Head of caudate nucleus (tissue), 42 donors: ENCODE data around the gene ATP6V0B.

Experiments used
- DNase-seq, 42 donors: peaks; one replicate each; pipeline versions ENCODE4 v3.0.0 to v3.0.0-alpha.2; 2020 to 2021; ENCODE audit warnings: mixed read lengths in 7 of 42
- intact Hi-C: fragments of 100-400 bp; cut with DNase I; formaldehyde crosslinking; loops from one replicate; pipeline ENCODE4 v1.15.0; 2022

The ATP6V0B gene

DNA sequence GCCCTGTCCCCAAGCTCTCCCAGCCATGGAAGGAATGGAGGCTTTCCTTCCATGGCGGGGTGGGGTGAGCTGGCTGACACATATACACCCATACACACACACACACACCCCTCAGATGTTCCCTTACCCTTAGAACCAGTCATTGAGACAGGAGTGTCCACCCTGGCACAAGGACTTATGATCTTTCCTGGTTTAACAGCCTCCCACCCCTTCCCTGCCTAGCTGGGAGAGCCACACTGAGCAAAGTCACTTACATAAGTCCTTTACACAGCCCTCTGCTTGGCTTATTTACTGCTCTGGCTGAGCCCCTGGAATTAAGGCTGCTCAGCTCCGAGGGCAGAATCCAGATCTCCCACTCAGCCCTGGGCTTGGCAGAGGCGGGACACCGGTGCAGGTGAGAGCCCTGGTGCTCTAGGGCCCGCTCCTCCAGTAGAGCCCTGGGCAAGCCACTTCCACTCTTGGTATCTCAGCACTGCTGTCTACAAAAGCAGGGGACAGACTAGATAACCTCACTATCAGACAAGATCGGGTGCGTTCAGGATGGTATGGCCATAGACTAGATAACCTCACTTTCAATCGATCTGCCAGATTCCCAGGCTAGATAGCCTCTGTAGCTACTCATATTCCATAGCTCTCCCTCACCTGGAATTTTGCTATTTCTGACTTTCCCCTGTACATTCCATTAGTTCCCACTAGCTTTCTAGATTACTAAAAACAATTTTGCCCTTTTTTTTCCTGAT lies 39.8 kb downstream of the ATP6V0B start:
- intact Hi-C loops = no loop called here

DNA sequence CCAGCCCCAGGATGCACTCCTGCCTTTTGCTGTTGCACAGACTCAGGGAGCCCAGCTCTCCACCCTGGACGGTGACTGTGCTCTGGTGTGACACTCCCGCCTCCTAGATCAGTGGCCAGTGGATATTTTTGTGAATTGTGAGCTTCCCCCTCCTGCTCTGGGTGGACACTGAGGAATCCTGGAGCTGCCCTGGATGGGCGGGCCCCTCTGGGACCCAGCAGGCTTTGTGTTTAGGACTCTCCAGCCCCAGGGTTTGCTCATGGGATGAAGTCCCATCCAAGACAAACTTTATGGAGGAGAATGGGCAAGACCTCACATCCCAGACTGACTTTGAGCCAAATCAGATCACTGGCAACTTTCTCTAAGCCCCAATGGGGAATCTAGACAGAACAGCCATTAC lies 40.4 kb downstream of the ATP6V0B start:
- intact Hi-C loops = no loop called here
- DNase-seq = peak in 4 of 42 donors; percentile 38 to 67 (median 46)

More for the DNA sequence above, 39.8 kb downstream of the ATP6V0B start:
- peak in 1 of 42 donors; percentile 29 for DNase-seq

DNA sequence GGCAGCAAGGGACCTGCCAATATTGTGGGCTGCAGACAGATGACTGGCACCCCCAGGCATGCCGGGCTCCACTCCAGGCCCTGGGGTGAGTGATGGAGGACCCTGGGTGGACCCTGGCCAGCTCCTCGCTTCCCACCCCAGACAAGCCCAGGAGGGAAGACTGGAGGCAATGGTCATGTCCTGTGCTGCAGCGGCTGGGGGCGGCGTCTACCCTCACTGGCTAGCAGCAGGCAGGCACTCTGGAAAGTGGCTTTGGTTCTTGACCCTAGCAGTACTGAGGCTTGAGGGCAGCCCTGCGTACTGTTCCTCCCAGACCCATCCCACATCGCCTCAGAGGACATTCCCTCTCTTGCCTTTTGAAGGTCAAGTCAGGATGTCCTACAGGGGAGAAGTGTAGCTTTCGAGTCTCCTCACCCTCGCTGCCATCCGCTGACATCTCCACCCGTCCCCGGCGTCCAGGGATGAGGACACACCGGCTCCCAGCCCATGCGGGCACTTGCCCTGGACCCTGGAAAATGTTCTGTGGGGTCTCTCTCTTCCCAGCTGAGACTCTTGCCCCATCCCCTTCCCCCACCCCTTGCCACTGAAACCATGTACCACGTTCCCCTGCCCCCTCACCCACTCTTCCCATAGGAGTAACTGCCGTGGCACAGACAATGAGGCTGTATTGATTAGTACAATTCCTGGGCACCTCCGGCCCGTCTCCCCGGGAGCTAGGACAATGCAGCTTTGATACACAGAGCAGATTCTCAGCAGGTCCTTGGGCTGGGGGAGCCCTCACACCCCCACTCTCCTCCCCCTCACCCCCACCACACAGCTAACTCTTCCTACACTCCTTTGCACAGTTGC lies 41.5 kb downstream of the ATP6V0B start:
- peak in 15 of 42 donors; percentile 33 to 79 (median 52) for DNase-seq
- intact Hi-C loops = no loop called here

DNA sequence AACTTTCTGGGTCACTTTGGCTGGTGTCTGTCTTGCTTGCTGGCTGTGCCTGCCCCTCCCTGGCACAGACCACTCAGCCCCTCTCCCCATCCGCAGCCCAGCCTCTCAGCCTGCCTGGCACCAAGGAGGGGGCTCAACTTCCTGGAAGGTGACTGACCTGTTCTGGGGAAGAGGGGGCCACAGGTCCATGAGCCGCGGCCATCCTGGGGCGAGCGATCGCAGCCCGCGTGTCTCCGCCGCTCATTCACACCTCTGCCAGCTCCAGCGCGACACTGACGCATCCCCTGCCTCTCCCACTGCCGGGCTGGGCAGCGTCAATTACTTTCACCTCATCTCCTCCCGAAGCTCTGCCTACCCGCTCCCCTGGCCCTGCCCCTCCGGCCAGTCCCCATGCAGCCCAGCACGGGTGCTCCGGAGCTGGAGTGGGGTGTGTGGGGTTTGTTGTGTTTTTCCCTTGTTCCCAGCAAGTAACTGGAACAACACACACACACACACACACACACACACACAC lies 42.2 kb downstream of the ATP6V0B start:
- DNase-seq = peak in 8 of 42 donors; percentile 36 to 64 (median 44)
- intact Hi-C loops = no loop called here

DNA sequence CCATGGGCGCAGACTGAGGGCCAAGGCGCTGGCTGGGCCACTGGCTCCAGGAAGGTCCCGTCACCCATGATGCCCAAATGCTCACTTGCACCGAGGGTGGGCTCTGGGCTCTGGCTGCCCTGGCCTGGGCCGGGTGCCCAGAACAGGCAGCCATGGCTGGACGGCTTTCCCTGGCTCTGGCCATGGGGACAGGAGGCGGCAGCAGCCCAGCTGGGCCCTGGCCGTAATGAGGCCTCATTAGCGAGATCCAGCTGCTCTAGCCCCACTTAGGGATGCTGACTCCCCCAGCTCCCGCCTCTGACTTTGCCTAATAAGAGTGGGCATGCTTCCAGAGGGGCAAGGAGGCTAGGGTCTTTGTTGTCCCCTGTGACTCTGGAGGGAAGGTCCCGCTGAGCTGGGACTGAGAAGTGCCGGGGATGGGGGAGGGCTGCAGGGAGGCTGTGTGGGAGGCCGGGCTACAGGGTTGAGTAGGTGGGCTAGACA lies 44.7 kb downstream of the ATP6V0B start:
- peak in 41 of 42 donors; percentile 52 to 88 (median 73) for DNase-seq
- intact Hi-C loops = no loop called here

DNA sequence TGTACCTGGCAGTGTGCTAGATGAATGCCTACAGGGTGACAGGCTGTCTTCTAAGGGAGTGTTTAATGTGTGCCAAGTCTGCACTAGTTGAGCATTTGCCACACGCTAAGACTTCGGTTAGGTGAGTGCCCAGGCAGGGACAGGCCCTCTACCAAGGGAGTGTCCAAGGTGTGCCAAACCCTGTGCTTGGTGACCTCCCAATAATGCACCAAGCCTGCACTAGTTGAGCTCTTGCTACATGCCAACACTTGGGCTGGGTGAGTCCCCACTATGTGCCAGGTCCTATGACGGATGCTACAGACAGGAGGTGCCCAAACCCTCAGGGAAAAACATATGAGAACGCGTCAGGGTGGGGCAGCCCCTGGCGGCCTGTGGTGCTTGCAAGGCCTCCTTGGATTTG lies 45.7 kb downstream of the ATP6V0B start:
- DNase-seq = no peak
- intact Hi-C loops = no loop called here

DNA sequence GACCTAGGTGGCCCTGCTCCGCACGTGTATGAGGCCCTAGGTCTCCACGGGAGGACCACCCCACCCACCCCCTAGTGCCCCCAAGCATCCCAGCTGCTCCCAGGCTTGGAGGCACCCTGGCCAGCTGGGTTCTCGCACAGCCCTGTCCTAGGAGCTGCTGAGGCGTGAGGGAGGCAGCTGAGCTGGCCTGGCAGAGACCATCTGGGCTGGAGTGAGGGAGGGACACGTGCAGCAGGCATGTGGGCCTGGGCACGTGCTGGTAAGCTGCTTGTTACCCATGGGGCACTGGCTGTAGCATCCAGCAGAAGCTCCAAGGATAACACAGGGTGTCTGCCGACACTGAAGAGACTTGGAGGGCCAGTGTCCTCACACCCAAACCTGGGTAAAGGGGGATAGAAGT lies 46.4 kb downstream of the ATP6V0B start:
- intact Hi-C loops = no loop called here
- DNase-seq = peak in 20 of 42 donors; percentile 43 to 77 (median 58)

DNA sequence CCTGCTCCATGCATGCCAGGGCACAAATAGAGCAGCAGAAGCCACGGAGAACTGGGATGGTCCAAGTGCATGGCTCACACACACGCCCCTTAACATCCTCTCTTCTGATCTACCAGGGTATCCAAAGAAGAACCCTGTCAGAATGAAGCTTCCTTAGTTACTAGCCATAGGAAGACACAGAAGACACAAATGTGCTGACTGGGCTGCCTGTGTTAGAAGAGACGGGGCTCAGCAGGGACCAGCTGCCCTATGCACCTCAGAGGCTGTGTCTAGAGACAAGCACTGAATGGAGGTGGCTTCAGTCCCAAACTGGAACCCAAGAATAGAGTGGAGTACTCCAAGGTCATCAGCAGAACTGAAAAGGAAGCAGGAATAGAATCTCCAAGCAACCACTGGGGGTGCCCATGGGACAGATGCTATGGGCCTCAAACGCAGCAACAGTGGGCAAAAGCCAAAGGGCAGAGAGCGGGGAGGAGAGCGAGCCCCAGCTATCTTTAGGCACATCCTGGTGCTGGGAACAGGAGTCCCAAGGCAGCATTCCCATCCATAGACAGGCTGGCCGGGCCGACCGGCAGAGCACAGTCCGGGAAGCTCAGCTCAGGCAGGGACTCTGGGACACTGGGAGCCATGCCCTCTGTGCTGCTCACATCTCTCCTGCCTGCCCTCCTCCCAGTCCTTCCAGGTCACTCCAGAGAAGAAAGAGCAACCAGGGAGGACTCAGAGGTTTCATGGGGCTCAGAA lies 47.0 kb downstream of the ATP6V0B start:
- intact Hi-C loops = no loop called here
- peak in 2 of 42 donors; percentile 33 to 63 for DNase-seq

DNA sequence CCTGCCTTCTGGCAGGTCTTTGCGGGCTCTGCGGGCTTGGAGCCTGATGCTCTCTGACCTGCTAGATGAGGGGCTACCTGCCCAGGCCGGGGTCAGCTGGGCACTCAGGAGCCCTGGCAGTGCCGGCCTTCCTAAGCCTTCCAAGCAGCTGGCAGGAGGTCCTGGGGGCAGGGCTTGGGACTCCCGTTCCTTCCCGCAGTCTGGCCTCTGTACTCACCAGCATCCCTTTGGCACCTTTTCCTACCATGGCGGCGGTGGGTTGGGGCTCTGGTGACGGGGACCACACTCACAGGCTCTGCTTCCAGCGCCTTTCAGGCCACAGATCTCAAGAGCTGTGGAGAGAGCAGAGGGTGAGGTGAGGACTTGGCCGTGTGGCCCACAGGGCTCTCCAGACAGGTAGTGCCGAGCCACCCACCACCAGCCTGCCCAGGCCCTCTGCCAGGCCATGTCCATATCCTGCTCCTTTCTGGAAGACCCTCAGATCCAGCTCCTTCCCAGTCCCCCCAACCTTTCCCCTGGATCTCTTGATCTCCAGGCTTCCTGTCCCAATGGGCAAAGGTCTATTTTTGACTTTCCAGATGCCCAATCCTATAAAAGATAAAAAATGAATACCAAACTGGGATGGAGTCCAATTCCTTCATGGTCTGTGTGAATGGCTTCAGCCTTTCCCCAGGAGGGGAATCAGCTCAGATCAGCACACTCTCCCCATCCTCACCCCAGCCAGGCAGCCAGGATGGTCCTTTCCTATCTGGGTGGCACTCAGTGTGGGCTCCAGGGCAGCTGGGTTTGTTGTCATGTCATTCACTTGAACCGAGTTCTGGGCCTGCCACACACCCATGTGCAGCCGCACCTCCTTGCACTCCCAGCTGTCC lies 49.5 kb downstream of the ATP6V0B start:
- intact Hi-C loops = no loop called here
- DNase-seq = no peak

DNA sequence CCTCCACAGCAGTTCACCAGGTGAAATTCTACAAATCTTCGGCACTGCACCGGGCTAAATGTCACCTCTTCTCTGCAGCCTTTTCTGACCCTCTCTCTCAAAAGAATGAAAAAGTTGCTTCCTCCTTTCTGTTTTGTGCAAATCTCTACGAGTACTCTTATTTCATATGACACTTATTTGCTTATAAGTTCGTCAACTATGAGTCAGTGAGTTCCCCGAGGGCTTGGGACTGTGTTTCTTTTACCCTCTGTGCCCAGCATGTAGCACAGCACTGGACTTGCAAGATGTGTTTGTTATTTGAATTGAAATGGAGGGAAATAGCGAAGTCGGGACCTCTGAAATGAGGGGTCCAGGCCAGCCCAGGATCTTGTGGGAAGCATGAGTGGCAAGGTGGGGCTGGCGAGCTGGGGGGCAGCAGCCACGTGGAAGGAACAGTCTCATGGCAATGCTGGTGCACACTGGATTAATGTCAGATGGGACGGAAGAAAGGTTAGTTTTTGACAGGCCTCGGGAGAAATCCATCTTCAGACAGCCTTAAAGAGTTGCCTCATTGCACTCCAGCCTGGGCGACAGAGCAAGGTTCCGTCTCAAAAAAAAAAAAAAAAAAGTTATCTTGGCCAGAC lies 50.3 kb downstream of the ATP6V0B start:
- no peak for DNase-seq
- intact Hi-C loops = no loop called here

DNA sequence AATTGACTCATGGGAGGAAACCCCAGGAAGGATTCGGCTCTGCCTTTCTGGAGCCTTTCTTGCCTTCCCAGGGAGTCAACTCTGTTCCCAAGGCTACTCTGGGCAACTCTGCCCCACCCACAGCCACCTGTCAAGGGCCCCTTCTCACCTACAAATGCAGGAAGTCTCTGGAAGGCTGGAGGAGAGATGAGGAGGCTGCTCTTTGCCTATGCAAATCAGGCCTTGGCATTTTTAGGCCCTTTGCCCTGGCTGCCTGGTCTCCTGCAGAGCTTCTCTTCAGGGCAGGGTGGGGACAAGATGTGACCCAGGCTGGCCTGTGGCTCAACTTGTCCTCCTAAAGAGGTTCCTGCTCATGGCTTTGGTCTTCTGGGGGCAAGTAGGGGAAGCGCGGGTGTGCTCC lies 51.1 kb downstream of the ATP6V0B start:
- DNase-seq = no peak
- intact Hi-C loops = no loop called here

DNA sequence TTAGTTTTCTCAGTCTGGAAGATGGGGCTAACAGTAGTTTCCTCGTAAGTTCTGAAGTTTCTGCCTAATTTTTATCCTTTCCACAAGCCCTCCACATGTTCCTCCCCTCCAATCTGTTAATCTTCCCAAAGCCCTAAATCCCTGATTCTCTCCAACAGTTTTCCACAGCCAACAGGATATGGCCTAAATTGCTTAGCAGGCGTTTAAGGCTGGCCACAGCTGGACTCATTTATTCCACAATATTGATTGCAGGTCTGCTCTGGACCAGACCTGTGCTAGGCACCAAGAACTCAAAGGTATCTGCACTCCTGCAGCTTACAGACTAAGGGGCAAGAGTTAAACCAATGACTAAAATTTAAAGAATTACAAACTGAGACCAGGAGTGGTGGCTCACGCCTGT lies 52.6 kb downstream of the ATP6V0B start:
- DNase-seq = no peak
- intact Hi-C loops = no loop called here
